Trophoblast cell (in vitro differentiated cells and primary cell): Measurements from ENCODE around the gene C2CD4C.

ENCODE experiments used
- DNase-seq, 2 donors: peaks; one replicate each; pipeline ENCODE4 v3.0.0-alpha.2; 2016
- H2AFZ ChIP-seq: 2 replicates; pipeline ENCODE4 v1.6.1; 2013; ENCODE audit warnings: low read length, moderate library complexity, mild to moderate bottlenecking; ENCODE audit not compliant: insufficient read depth, poor library complexity
- H2AK5ac ChIP-seq: 2 replicates; pipeline ENCODE4 v1.6.1; 2013; ENCODE audit warnings: mild to moderate bottlenecking, low read length
- H2BK120ac ChIP-seq: 2 replicates; pipeline ENCODE4 v1.6.1; 2013; ENCODE audit warnings: low read length, mild to moderate bottlenecking, moderate library complexity; ENCODE audit not compliant: insufficient read depth, poor library complexity
- H2BK12ac ChIP-seq: 2 replicates; pipeline ENCODE4 v1.6.1; 2013; ENCODE audit warnings: mild to moderate bottlenecking, low read length, moderate library complexity
- H2BK5ac ChIP-seq: 2 replicates; pipeline ENCODE4 v1.6.1; 2013; ENCODE audit warnings: low read length, low read depth, moderate library complexity, mild to moderate bottlenecking; ENCODE audit not compliant: poor library complexity
- H3K14ac ChIP-seq: 2 replicates; pipeline ENCODE4 v1.6.1; 2013; ENCODE audit warnings: mild to moderate bottlenecking, low read length
- H3K18ac ChIP-seq: 2 replicates; pipeline ENCODE4 v1.6.1; 2013; ENCODE audit warnings: mild to moderate bottlenecking, low read length
- H3K23ac ChIP-seq: 2 replicates; pipeline ENCODE4 v1.6.1; 2013; ENCODE audit warnings: low read length
- H3K27ac ChIP-seq: 2 replicates; pipeline ENCODE4 v1.5.1; 2013; ENCODE audit warnings: low read depth, mild to moderate bottlenecking, inconsistent platforms, low read length, moderate library complexity
- H3K27me3 ChIP-seq: 2 replicates; pipeline ENCODE4 v1.6.1; 2013; ENCODE audit warnings: inconsistent platforms, mild to moderate bottlenecking, low read length, moderate library complexity; ENCODE audit not compliant: insufficient read depth
- H3K36me3 ChIP-seq, 2 experiments: 1 replicate in 1 of 2; 2 replicates in 1 of 2; pipeline ENCODE4 v1.6.1; 2013; ENCODE audit warnings: low read length in 2 of 2, mild to moderate bottlenecking in 2 of 2, moderate library complexity in 1 of 2; ENCODE audit not compliant: insufficient read depth in 2 of 2, control insufficient read depth in 1 of 2
- H3K4ac ChIP-seq: 2 replicates; pipeline ENCODE4 v1.6.1; 2013; ENCODE audit warnings: low read depth, mild to moderate bottlenecking, low read length, moderate library complexity
- H3K4me1 ChIP-seq, 2 experiments: 1 replicate in 1 of 2; 2 replicates in 1 of 2; pipeline ENCODE4 v1.6.1; 2013; ENCODE audit warnings: low read length in 2 of 2, mild to moderate bottlenecking in 2 of 2, moderate library complexity in 1 of 2; ENCODE audit not compliant: insufficient read depth in 2 of 2, control insufficient read depth in 1 of 2
- H3K4me2 ChIP-seq: 2 replicates; pipeline ENCODE4 v1.6.1; 2013; ENCODE audit warnings: inconsistent platforms, mild to moderate bottlenecking, low read length, moderate library complexity
- H3K4me3 ChIP-seq: 2 replicates; pipeline ENCODE4 v1.5.1; 2013; ENCODE audit warnings: mild to moderate bottlenecking, low read depth, low read length, inconsistent platforms
- H3K79me1 ChIP-seq: one replicate; pipeline ENCODE4 v1.6.1; 2013; ENCODE audit warnings: low read length
- H3K79me2 ChIP-seq: 2 replicates; pipeline ENCODE4 v1.6.1; 2013; ENCODE audit warnings: low read length, mild to moderate bottlenecking; ENCODE audit not compliant: control insufficient read depth, insufficient read depth, poor library complexity
- H3K9ac ChIP-seq: 2 replicates; pipeline ENCODE4 v1.6.1; 2013; ENCODE audit warnings: mild to moderate bottlenecking, low read length
- H3K9me3 ChIP-seq: 2 replicates; pipeline ENCODE4 v1.6.1; 2013; ENCODE audit warnings: low read depth, mild to moderate bottlenecking, control low read depth, inconsistent platforms, low read length; ENCODE audit not compliant: insufficient read depth
- H4K12ac ChIP-seq: 2 replicates; pipeline ENCODE4 v1.6.1; 2013; ENCODE audit warnings: low read depth, mild to moderate bottlenecking, low read length, moderate library complexity
- H4K8ac ChIP-seq: 2 replicates; pipeline ENCODE4 v1.6.1; 2013; ENCODE audit warnings: low read depth, mild to moderate bottlenecking, low read length, moderate library complexity
- H4K91ac ChIP-seq: one replicate; pipeline ENCODE4 v1.6.1; 2013; ENCODE audit warnings: low read depth, mild to moderate bottlenecking, low read length, moderate library complexity
- WGBS: extraction: QIAGEN DNeasy Blood & Tissue Kit; methylation state at CpG from one replicate; pipeline ENCODE4 v1.1.7; 2013; ENCODE audit warnings: missing lambda C conversion rate; ENCODE audit not compliant: insufficient read length, insufficient coverage; ENCODE audit errors: extremely low coverage; 5-methylcytosine and 5-hydroxymethylcytosine counted together

The C2CD4C gene

GRCh38 chr19:455851-456546 is 47.1 kb upstream of the C2CD4C start:
- Histone ChIP-seq H3K9ac (no peak overlapping the region), H3K4me2 (no peak overlapping the region), H2BK120ac (no peak overlapping the region), H2AK5ac (no peak overlapping the region), H4K12ac (no peak overlapping the region), H3K18ac (no peak overlapping the region), H3K14ac (no peak overlapping the region), H2BK5ac (no peak overlapping the region), H3K79me2 (no peaks in the 10 kb centered on the region), H3K36me3 (peaks cover 2 to 14% of the 10 kb centered on the region in 2 experiments), H4K91ac (no peak overlapping the region), H3K4me3 (no peak overlapping the region), H3K23ac (no peak overlapping the region), H3K4me1 (peaks cover 0 to 4% of the 10 kb centered on the region in 2 experiments), H2AFZ (no peak overlapping the region), H3K9me3 (peaks cover 11% of the 10 kb centered on the region), H3K79me1 (peaks cover 5% of the 10 kb centered on the region), H3K27ac (no peak overlapping the region), H3K4ac (no peak overlapping the region), H4K8ac (no peak overlapping the region), H2BK12ac (no peak overlapping the region), H3K27me3 (no peaks in the 10 kb centered on the region)
- DNase-seq = no peak
- WGBS = no CpG with 5 or more reads among the region's 31 CpGs

- WGBS = no CpG with 5 or more reads among the region's 39 CpGs
These were observed 46.2 kb upstream of the C2CD4C start for GRCh38 chr19:455031-455705.

DNA sequence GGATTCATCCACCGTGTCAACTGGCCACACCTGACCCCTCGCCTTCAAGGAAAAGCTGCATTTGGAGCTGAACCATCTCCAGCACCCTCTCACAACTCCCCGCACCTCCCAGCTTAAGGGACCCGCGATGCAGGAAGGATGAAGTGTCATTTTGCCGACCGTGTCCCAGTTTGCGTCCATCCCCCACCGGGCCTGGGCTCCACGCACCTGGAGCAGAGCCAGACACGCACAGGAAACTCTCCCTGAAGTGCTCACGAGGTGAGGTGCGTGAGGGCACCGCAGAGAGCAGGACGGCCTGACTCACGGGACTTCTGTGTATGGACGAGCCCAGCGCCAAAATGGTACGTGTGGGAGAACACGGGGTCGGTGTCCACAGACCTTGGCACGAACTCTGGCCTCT is 44.7 kb upstream of the C2CD4C start:
- WGBS = no CpG with 5 or more reads among the region's 22 CpGs
- no peak overlapping the region for H3K14ac ChIP-seq
- no peak overlapping the region for H2BK120ac ChIP-seq
- no peak overlapping the region for H3K4me2 ChIP-seq
- no peak overlapping the region for H3K9ac ChIP-seq
- H4K12ac ChIP-seq = no peak overlapping the region
- peaks cover 2 to 16% of the 10 kb centered on the region in 2 experiments for H3K36me3 ChIP-seq
- no peak overlapping the region for H2AFZ ChIP-seq
- no peak overlapping the region for H2BK12ac ChIP-seq
- no peaks in the 10 kb centered on the region for H3K79me1 ChIP-seq
- H2AK5ac ChIP-seq = no peak overlapping the region
- no peak overlapping the region for H2BK5ac ChIP-seq
- peaks cover 0 to under 1% of the 10 kb centered on the region in 2 experiments for H3K4me1 ChIP-seq
- no peak overlapping the region for H3K23ac ChIP-seq
- peaks cover 17% of the 10 kb centered on the region for H3K9me3 ChIP-seq
- no peaks in the 10 kb centered on the region for H3K27me3 ChIP-seq
- no peak overlapping the region for H3K4ac ChIP-seq
- no peak overlapping the region for H3K18ac ChIP-seq
- H3K4me3 ChIP-seq = no peak overlapping the region
- no peak overlapping the region for H3K27ac ChIP-seq
- no peaks in the 10 kb centered on the region for H3K79me2 ChIP-seq
- no peak overlapping the region for H4K91ac ChIP-seq
- no peak overlapping the region for H4K8ac ChIP-seq
- no peak for DNase-seq

More at GRCh38 chr19:455031-455705, 46.2 kb upstream of the C2CD4C start:
- H3K4me2 ChIP-seq = no peak overlapping the region
- peaks cover 0 to 4% of the 10 kb centered on the region in 2 experiments for H3K4me1 ChIP-seq
- H2BK120ac ChIP-seq = no peak overlapping the region
- no peak overlapping the region for H4K8ac ChIP-seq
- no peak overlapping the region for H4K12ac ChIP-seq
- no peak overlapping the region for H2BK5ac ChIP-seq
- no peak overlapping the region for H3K4me3 ChIP-seq
- no peak overlapping the region for H3K27ac ChIP-seq
- H3K27me3 ChIP-seq = no peaks in the 10 kb centered on the region
- H3K14ac ChIP-seq = no peak overlapping the region
- no peak overlapping the region for H3K18ac ChIP-seq
- H3K9ac ChIP-seq = no peak overlapping the region
- peaks cover 4% of the 10 kb centered on the region for H3K79me1 ChIP-seq
- H2AK5ac ChIP-seq = no peak overlapping the region
- no peak overlapping the region for H2AFZ ChIP-seq
- H3K23ac ChIP-seq = no peak overlapping the region
- peaks cover 2 to 16% of the 10 kb centered on the region in 2 experiments for H3K36me3 ChIP-seq
- no peak for DNase-seq
- H2BK12ac ChIP-seq = no peak overlapping the region
- H3K79me2 ChIP-seq = no peaks in the 10 kb centered on the region
- no peak overlapping the region for H4K91ac ChIP-seq
- no peak overlapping the region for H3K4ac ChIP-seq
- peaks cover 17% of the 10 kb centered on the region for H3K9me3 ChIP-seq

GRCh38 chr19:452829-453228 is 43.9 kb upstream of the C2CD4C start:
- Histone ChIP-seq H4K91ac (no peak overlapping the region), H2BK120ac (no peak overlapping the region), H3K4me2 (no peak overlapping the region), H2AK5ac (no peak overlapping the region), H2AFZ (no peak overlapping the region), H4K12ac (no peak overlapping the region), H3K4me1 (peaks cover 3 to 7% of the 10 kb centered on the region in 2 experiments), H3K36me3 (peaks cover 2 to 16% of the 10 kb centered on the region in 2 experiments), H3K9me3 (peaks cover 17% of the 10 kb centered on the region), H3K18ac (no peak overlapping the region), H3K79me1 (peaks cover 2% of the 10 kb centered on the region), H3K27me3 (no peaks in the 10 kb centered on the region), H2BK5ac (no peak overlapping the region), H3K4ac (no peak overlapping the region), H2BK12ac (no peak overlapping the region), H3K4me3 (no peak overlapping the region), H3K9ac (no peak overlapping the region), H3K79me2 (no peaks in the 10 kb centered on the region), H3K27ac (no peak overlapping the region), H3K14ac (no peak overlapping the region), H3K23ac (no peak overlapping the region), H4K8ac (no peak overlapping the region)
- no peak for DNase-seq
- no CpG with 5 or more reads among the region's 16 CpGs for WGBS
